ENCODE data around the gene SLC26A4. TPM values are rescaled to one million over a fixed set of nuclear protein-coding genes. Genes with fewer than 3 reads are reported as not detected.

The SLC26A4 gene
- total and polyA plus RNA-seq, 5 experiments from 2014 or later = 0.08 TPM; not detected in 3

DNA sequence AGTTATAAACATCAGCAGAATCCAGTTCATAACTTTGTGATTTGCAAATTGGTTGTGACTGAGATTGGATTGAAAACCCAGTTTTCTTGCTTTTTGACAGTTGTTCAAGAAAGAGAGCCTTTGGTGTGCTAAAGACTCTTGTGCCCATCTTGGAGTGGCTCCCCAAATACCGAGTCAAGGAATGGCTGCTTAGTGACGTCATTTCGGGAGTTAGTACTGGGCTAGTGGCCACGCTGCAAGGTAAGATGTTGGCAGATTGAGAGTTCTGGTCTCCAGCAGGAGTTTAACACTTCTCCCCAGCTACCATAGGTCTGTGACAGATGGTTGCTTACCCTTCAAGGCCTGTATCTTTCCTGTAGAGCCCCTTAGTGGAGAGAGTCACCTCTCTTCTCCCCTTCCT, 2.6 kb downstream of the SLC26A4 start:
- H3K36me3 Mint-ChIP-seq = no peaks in the 10 kb centered on the region
- POLR2A ChIA-PET = no interaction called here
- H3K4me3 Mint-ChIP-seq = no peak overlapping the region
- no peak for ATAC-seq
- no peak overlapping the region for H3K27ac Mint-ChIP-seq
- no peak for DNase-seq
- peaks cover 8 to 28% (median 19%) of the 10 kb centered on the region in 4 donors for H3K4me1 Mint-ChIP-seq
- no peaks in the 10 kb centered on the region for H3K9me3 Mint-ChIP-seq
- peaks cover 24 to 43% (median 41%) of the 10 kb centered on the region in 5 donors for H3K27me3 Mint-ChIP-seq

DNA sequence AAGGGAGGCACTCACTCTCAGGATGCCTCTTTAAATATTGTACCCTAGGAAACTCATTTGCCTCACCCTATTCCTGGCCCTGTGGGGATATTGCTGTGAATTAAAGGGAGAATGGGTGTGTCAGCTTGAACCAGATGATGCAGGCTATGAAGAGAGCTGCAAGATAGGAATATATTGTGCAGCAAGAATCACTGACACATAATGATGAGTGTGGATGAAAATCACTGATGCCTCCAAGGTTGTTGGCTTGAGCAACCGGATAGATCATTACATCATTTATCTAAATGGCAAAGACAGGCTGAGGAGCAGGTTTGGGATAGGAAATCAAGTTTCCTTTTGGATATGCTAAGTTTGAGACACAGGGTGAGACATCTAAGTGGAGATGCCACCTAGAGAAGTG, 6.2 kb downstream of the SLC26A4 start:
- peaks cover 3 to 24% (median 12%) of the 10 kb centered on the region in 5 donors for H3K27me3 Mint-ChIP-seq
- no peak for ATAC-seq

DNA sequence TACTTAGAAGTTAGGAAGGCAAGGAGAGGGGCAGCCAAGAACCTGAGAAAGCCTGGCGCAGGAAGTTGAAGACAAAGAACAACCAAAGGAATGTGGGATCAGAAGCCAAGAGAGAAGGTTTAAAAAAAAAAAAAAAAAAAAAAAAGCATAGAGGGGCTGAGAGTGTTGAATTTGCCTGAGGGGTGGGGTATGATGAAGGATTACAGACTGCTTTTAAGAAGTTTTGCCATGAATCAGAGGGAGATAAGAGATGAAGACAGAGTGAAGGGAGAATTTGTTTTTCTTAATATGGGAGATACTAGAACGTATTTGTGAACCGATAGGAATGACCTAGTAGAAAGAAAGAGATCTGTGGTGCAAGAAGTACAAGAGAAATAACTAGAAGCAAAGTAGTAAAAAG, 6.7 kb downstream of the SLC26A4 start:
- DNase-seq = no peak
- POLR2A ChIA-PET = no interaction called here
- peaks cover 0 to under 1% (median 0%) of the 10 kb centered on the region in 4 donors for H3K4me1 Mint-ChIP-seq
- no peak overlapping the region for H3K27ac Mint-ChIP-seq
- ATAC-seq = no peak
- no peaks in the 10 kb centered on the region for H3K9me3 Mint-ChIP-seq
- H3K4me3 Mint-ChIP-seq = no peak overlapping the region
- peaks cover 2 to 19% (median 10%) of the 10 kb centered on the region in 5 donors for H3K27me3 Mint-ChIP-seq
- H3K36me3 Mint-ChIP-seq = no peaks in the 10 kb centered on the region

More for the DNA sequence above, 6.2 kb downstream of the SLC26A4 start:
- POLR2A ChIA-PET = no interaction called here
- H3K27ac Mint-ChIP-seq = no peak overlapping the region
- peaks cover 0 to 6% (median 3%) of the 10 kb centered on the region in 4 donors for H3K4me1 Mint-ChIP-seq
- no peak overlapping the region for H3K4me3 Mint-ChIP-seq
- no peak for DNase-seq
- no peaks in the 10 kb centered on the region for H3K36me3 Mint-ChIP-seq
- no peaks in the 10 kb centered on the region for H3K9me3 Mint-ChIP-seq

- no peak for ATAC-seq
- no peak for DNase-seq
- Mint-ChIP-seq H3K27me3 (peaks cover 3 to 16% (median 9%) of the 10 kb centered on the region in 5 donors), H3K27ac (no peak overlapping the region), H3K36me3 (no peaks in the 10 kb centered on the region), H3K9me3 (no peaks in the 10 kb centered on the region), H3K4me3 (no peak overlapping the region), H3K4me1 (no peaks in the 10 kb centered on the region)
- POLR2A ChIA-PET = no interaction called here
Measured at GRCh38 chr7:107668296-107668695, 7.7 kb downstream of the SLC26A4 start.

- POLR2A ChIA-PET = no interaction called here
- H3K4me1 Mint-ChIP-seq = peaks cover 0 to 7% (median 0%) of the 10 kb centered on the region in 4 donors
- ATAC-seq (no peak), DNase-seq (no peak)
- peaks cover 0 to 9% (median 7%) of the 10 kb centered on the region in 5 donors for H3K27me3 Mint-ChIP-seq
- no peak overlapping the region for H3K27ac Mint-ChIP-seq
- H3K36me3 Mint-ChIP-seq = peaks cover 0 to 2% (median 0%) of the 10 kb centered on the region in 3 donors
- H3K4me3 Mint-ChIP-seq = no peak overlapping the region
- peaks cover 0 to 2% (median 0%) of the 10 kb centered on the region in 9 donors for H3K9me3 Mint-ChIP-seq
Measured at GRCh38 chr7:107672183-107672582, 11.6 kb downstream of the SLC26A4 start.

- peaks cover 0 to 2% (median 0%) of the 10 kb centered on the region in 3 donors for H3K36me3 Mint-ChIP-seq
- no peak overlapping the region for H3K27ac Mint-ChIP-seq
- ATAC-seq (no peak), DNase-seq (no peak)
- peaks cover 2 to 22% (median 15%) of the 10 kb centered on the region in 4 donors for H3K4me1 Mint-ChIP-seq
- no peak overlapping the region for H3K4me3 Mint-ChIP-seq
- POLR2A ChIA-PET = no interaction called here
- peaks cover 0 to 2% (median 0%) of the 10 kb centered on the region in 9 donors for H3K9me3 Mint-ChIP-seq
- peaks cover 0 to 9% (median 5%) of the 10 kb centered on the region in 5 donors for H3K27me3 Mint-ChIP-seq
Measured at GRCh38 chr7:107676249-107676648, 15.6 kb downstream of the SLC26A4 start.

- Mint-ChIP-seq H3K9me3 (peaks cover 0 to 2% (median 0%) of the 10 kb centered on the region in 9 donors), H3K27ac (peak overlapping the region; percentile 7 to 91 (median 81)), H3K4me3 (peak overlapping the region in 4 of 10 donors; percentile 1 to 10 (median 1)), H3K4me1 (peaks cover 2 to 22% (median 15%) of the 10 kb centered on the region in 4 donors), H3K36me3 (peaks cover 0 to 2% (median 0%) of the 10 kb centered on the region in 3 donors), H3K27me3 (peaks cover 0 to 3% (median under 1%) of the 10 kb centered on the region in 5 donors)
- POLR2A ChIA-PET = no interaction called here
- ATAC-seq (no peak), DNase-seq (no peak)
Measured at GRCh38 chr7:107678110-107678753, 17.6 kb downstream of the SLC26A4 start.

GRCh38 chr7:107680478-107680877, 19.9 kb downstream of the SLC26A4 start:
- H3K4me1 Mint-ChIP-seq = peaks cover 2 to 22% (median 15%) of the 10 kb centered on the region in 4 donors
- DNase-seq (no peak), ATAC-seq (no peak)
- POLR2A ChIA-PET = no interaction called here
- no peak overlapping the region for H3K4me3 Mint-ChIP-seq
- no peaks in the 10 kb centered on the region for H3K27me3 Mint-ChIP-seq
- no peaks in the 10 kb centered on the region for H3K36me3 Mint-ChIP-seq
- no peak overlapping the region for H3K27ac Mint-ChIP-seq
- H3K9me3 Mint-ChIP-seq = peaks cover 0 to 2% (median 0%) of the 10 kb centered on the region in 9 donors

DNA sequence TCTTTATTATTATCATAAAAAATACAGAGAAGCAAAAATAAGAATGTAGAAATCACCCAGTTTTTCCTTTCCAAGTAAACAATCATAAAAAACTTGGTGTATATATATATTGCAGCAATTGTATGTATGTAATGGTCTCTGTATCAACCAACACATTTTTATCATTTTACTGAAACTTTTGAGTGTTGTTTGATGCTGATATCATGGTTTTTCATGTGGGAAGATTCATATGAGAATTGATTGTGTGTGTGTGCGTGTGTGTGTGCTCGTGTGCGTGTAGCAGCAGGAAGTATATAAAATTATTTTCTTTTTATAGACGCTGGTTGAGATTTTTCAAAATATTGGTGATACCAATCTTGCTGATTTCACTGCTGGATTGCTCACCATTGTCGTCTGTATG, 22.3 kb downstream of the SLC26A4 start:
- POLR2A ChIA-PET = no interaction called here
- ATAC-seq (no peak), DNase-seq (no peak)
- Mint-ChIP-seq H3K36me3 (no peaks in the 10 kb centered on the region), H3K27me3 (peaks cover 0 to 6% (median 0%) of the 10 kb centered on the region in 5 donors), H3K4me1 (peaks cover 10 to 15% (median 13%) of the 10 kb centered on the region in 4 donors), H3K4me3 (no peak overlapping the region), H3K9me3 (no peaks in the 10 kb centered on the region), H3K27ac (no peak overlapping the region)

GRCh38 chr7:107684287-107684686, 23.7 kb downstream of the SLC26A4 start:
- H3K4me1 Mint-ChIP-seq = peaks cover 0 to 8% (median under 1%) of the 10 kb centered on the region in 4 donors
- no peak overlapping the region for H3K27ac Mint-ChIP-seq
- ATAC-seq (no peak), DNase-seq (no peak)
- H3K9me3 Mint-ChIP-seq = no peaks in the 10 kb centered on the region
- no peak overlapping the region for H3K4me3 Mint-ChIP-seq
- no peaks in the 10 kb centered on the region for H3K36me3 Mint-ChIP-seq
- POLR2A ChIA-PET = no interaction called here
- H3K27me3 Mint-ChIP-seq = peaks cover 0 to 6% (median 2%) of the 10 kb centered on the region in 5 donors

DNA sequence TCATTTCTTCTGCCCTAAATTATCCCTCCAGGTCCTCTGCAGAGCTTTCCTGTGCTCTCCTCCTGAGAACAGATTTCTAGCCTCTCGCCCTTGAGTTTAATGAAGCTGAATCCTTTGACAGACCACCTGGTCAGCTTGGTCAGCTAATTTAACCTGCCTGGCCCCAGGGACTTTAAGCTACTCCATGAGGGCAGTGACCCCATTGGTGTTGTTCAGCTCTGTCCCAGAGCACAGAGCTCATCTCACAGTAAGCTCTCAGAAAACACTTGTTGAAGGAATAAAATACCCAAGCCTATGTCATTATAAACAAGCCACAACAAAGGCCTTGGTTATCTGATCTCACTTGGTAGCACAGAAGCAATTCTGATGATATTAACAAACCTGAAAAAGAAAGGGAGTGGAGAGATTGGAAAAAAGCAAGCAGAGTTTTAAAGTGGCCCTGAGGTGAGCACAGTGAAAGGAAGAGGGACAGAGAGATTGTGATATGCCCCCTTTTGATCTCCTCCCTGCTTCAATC, 24.4 kb downstream of the SLC26A4 start:
- Mint-ChIP-seq H3K36me3 (no peaks in the 10 kb centered on the region), H3K27ac (peak overlapping the region in 1 of 10 donors; percentile 36), H3K4me1 (peaks cover 0 to 8% (median 0%) of the 10 kb centered on the region in 4 donors), H3K27me3 (peaks cover 0 to 6% (median 2%) of the 10 kb centered on the region in 5 donors), H3K4me3 (no peak overlapping the region), H3K9me3 (no peaks in the 10 kb centered on the region)
- DNase-seq (no peak), ATAC-seq (peak in 1 of 2 donors; percentile 23)
- POLR2A ChIA-PET = no interaction called here

DNA sequence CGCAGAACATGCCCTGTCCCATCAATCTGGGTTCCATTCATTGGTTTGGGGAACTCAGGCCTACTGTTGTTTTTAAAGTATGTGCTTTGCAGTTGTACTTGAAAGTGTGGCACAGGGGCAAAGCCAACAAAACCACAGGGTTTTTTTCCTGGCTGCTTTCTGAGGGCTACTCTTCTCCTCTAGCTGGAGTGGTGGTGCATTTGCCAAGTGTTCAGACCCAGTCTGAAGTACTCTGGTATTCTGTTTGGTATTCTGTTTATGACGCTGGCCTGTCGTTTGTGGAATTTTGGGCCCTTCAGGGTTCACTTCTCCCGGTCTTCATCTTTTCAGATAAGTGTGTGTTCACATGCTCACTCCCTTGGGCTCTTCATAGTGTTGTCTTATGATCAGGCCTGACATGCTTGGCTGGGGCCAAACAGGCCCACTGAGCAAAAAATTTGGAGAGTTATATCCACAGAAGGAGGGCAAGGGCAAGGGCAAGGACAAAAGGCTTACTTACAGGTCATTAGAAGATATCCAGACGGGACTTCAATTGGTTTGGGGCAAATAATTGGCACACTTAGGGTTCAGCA, 26.3 kb downstream of the SLC26A4 start:
- POLR2A ChIA-PET = no interaction called here
- H3K27ac Mint-ChIP-seq = peak overlapping the region in 1 of 10 donors; percentile 16
- DNase-seq = no peak
- H3K27me3 Mint-ChIP-seq = peaks cover 0 to 9% (median 4%) of the 10 kb centered on the region in 5 donors
- H3K9me3 Mint-ChIP-seq = no peaks in the 10 kb centered on the region
- H3K36me3 Mint-ChIP-seq = no peaks in the 10 kb centered on the region
- ATAC-seq = no peak
- H3K4me1 Mint-ChIP-seq = peaks cover 0 to 8% (median 0%) of the 10 kb centered on the region in 4 donors
- no peak overlapping the region for H3K4me3 Mint-ChIP-seq

DNA sequence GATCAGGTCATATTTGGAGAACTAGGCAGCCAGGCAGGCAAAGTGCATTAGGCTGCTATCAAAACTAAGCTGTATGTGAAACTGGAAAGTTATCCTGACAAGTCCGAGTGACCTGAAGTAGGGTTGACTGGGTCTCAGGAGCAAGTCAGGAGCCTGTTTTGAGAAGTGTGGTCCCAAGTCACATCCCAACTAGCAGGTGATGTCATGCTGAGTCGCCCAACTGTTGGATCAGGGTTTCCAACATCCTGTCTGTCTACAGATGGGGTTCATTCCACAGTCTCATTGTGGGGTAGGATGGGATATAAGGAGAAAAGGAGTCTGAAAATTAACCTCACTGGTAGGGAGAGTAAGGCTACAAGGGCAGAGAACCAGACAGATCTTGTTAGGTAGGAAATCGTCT, 27.0 kb downstream of the SLC26A4 start:
- Mint-ChIP-seq H3K4me1 (peaks cover 0 to 8% (median 0%) of the 10 kb centered on the region in 4 donors), H3K27me3 (peaks cover 5 to 12% (median 6%) of the 10 kb centered on the region in 5 donors), H3K4me3 (no peak overlapping the region), H3K9me3 (no peaks in the 10 kb centered on the region), H3K27ac (no peak overlapping the region), H3K36me3 (no peaks in the 10 kb centered on the region)
- POLR2A ChIA-PET = no interaction called here
- ATAC-seq (no peak), DNase-seq (no peak)

Measured in naive thymus-derived CD8-positive, alpha-beta T cell (primary cell).